Occipital lobe (tissue), 2 donors: ENCODE results near the gene TCF25. TPM values are rescaled to one million over a fixed set of nuclear protein-coding genes. Genes with fewer than 3 reads are reported as not detected.
A peak's percentile ranks its signal among the peaks of the same experiment; 100 is the strongest.
"Not testable (repeated sequence)": the region's sequence is repeated elsewhere in the genome, so short reads cannot be mapped to it uniquely, and the experiment has no call there.

Source experiments
- DNase-seq: peaks from one replicate; lab custom pipeline; 2025; lab: John Stamatoyannopoulos, UW
- total RNA-seq: library from RNA; depleted of rRNA; stranded (reverse); fragments of >200 nt; gene quantifications from one replicate; pipeline ENCODE4 v1.2.3, GENCODE V29; 2014

Gene TCF25
- total RNA-seq, 1 donor from 2014 or later: 136 TPM

DNA sequence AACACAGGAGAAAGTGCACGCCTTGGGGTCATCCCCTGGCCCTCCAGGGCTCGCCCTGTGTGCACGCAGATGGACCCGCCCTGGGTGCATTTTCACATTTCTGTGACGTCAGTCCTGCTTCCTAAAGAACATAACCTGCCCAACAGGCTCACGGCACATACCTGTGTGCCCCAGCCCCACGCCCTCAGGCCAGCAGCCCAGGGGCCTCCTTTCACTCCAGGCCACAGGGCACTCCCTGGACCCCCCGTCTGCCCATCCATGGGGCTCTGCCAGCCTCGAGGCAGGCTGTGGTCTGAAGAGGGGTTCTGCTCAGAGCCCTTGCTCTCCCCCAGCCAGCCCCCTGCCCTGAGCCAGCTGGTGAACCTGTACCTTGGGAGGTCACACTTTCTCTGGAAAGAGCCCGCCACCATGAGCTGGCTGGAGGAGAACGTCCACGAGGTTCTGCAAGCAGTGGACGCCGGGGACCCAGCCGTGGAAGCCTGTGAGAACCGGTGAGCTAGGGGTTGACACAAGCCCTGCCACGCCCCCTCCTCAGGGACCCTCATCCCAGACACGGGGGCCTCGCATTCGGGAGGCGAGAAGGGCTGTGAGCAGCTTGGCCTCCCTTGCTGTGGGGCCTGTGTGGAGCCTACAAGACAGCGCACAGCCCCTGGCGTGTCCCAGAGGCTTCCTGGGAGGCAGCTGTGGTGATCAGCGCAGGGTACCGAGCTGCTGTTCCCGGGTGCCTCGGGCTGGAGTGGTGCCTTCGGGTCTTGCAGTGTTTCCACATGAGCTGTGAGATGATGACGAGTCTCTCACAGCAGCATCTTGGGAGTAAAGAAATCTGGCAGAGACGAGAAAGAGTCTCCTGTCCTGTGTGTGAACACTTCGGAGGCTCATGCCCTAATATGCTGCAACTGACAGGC is 31.5 kb downstream of the TCF25 start:
- DNase-seq: no peak

DNA sequence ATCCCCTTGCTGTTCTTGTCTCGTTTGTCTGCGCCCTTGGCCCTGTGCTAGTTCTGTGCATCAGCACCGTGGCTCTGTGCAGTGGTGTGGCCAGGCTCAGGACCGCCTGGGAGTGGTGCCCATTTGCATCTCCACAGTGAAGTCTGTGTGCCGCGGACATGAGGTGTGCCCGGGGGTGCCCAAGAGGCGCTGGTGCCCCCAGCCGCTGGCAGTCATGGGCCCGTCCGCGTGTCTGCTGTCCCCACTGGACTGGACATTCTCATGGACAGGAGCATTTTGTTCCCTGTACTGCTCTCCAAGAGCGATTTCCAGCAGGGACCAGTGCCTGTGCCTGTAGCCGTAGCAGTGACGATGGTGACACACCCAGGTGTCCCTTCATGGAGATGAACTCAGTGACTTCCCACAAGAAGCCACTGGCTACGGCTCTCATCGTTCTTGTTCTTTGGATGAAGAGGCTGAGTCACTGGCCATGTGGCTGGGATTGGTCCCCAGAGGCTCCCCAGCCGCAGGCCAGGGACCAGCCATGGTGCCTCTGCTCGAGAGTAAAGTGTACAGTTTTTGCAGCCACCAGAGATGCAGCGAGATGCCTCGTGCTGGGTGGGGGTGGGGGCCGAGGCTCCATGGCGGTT is 32.2 kb downstream of the TCF25 start:
- DNase-seq: no peak

DNA sequence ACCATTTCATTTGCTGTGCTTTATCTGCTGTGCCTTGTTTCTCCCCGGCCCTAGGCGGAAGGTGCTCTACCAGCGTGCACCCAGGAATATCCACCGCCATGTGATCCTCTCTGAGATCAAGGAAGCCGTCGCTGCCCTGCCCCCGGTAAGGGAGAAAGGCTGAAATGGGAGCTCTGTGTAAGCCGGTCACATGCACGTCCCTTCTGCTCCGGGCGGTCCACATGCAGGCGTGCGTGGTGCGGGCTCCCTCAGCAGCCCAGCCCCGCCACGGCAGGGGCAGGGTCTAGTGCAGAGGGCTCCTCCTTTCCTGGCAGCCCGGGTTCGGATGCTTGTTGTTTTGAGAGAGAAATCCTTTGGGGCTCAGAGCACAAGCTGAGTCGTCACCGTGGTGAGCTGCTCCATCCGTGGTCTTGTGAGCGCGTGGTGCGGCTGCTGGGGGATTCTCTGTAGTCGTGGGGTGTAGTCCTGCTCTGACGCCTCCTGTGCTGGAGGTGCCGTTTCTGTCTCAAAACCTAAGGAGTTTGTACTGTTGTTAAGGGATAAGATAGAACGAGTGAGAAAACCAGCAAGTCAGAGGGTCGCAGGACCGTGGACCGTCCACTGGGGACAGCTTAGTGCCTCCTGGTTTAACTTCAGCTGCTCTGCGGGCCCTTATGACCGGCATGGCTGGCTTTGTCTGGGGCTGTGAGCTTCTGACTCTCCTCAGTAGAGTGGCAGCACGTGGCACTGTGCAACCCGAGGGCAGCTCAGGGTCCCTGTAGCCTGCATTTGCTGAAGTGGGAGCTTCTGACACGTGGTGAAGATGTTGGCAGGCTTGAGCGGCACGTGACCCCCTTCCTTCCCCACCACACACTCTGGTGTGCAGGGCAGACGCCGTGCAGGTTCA is 33.0 kb downstream of the TCF25 start:
- no peak for DNase-seq

DNA sequence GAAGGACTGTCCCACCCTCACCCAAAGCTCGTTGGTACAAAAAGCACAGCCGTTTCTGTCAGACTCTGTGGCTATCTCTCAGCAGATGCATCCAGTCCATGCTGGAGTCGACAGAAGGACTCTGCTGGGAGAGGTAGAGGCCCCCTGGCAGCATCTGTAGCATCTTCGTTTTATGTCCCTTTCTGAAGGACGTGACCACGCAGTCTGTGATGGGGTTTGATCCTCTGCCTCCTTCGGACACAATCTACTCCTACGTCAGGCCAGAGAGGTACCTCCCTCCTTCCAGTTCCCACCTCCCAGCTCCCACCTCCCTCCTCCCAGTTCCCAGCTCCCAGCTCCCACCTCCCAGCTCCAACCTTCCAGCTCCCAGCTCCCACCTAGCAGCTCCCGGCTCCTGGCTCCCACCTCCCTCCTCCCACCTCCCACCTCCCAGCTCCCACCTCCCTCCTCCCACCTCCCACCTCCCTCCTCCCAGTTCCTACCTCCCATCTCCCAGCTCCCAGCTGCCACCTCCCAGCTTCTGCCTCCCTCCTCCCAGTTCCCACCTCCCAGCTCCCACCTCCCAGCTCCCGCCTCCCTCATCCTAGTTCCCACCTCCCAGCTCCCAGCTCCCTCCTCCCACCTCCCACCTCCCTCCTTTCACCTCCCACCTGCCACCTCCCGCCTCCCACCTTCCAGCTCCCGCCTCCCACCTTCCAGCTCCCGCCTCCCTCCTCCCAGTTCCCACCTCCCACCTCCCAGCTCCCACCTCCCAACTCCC is 33.8 kb downstream of the TCF25 start:
- no peak for DNase-seq

DNA sequence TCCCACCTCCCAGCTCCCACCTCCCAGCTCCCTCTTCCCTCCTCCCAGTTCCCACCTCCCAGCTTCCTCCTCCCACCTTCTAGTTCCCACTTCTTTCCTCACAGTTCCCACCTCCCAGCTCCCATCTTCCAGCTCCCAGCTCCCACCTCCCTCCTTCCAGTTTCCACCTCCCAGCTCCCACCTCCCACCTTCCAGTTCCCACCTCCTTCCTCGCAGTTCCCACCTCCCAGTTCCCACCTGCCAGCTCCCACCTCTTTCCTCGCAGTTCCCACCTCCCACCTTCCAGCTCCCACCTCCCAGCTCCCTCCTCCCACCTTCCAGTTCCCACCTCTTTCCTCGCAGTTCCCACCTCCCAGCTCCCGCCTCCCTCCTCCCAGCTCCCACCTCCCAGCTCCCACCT is 34.8 kb downstream of the TCF25 start:
- no peak for DNase-seq

DNA sequence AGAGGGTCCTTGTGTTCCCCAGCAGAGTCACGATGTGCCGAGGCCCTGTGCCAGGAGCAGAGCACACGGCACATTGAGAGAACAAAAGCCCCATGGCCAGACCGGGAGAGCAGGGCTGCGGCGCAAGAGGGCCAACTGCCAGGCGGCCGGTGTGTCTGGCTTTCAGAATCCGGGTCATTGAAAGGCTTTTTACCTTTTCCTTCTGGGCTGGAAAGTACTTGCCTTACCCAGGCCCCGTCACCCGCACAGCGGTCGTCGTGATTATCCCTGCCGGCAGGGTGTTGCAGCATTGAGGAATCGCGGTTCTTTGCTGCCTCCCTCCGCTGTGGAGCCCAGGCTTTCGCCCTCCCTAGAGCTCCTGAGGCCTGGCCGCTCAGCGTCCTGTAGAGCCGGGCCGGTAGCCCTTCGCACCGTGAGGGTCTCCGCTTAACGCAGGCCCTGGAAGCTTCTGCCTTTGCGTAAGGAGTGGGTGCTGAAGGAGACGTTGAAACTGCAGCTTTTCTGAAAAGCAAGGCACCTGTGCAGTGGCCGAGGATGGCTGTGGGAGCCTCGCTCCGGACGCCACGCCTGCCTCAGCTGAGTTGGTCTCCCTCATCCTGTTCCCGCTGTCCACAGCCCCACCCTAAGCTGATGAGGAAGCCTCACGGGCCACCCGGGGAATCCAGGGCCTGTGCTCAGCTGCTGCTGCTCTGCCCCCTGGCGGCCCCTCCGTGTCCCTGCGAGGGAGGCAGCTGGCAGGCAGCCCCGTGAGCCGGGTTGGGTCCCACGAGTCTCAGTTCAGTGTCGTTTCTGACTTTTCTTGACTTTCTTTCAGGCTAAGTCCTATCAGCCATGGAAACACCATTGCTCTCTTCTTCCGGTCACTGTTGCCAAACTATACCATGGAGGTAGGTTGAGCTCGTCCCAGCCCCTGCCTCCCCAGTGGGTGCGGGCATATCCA is 36.7 kb downstream of the TCF25 start:
- peak; percentile 66 for DNase-seq

DNA sequence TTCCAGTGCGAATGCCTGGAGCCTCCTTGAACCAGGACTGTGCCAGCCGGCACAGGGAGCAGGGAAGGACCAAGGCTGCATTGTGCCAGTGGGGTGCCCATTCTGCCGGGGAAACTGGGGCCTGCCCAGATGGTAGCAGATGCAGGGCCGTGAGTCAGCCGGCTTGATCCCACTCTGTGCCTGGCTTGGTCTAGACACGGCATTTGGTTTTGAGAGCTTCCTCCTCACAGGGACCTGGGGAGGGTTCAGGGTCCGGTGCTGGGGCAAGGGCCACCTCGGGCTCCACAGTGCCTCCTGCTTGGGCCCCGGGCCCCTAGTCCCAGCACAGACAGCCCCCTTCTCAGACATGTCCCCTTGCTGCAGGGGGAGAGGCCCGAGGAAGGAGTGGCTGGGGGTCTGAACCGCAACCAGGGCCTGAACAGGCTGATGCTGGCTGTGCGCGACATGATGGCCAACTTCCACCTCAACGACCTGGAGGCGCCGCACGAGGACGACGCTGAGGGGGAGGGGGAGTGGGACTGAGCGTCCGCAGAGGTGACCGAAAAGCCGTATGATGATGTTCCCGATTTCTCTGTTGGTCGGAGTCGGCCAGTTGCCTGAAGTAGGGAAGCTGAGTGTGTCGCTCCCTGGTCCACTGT is 37.4 kb downstream of the TCF25 start:
- DNase-seq: no peak

DNA sequence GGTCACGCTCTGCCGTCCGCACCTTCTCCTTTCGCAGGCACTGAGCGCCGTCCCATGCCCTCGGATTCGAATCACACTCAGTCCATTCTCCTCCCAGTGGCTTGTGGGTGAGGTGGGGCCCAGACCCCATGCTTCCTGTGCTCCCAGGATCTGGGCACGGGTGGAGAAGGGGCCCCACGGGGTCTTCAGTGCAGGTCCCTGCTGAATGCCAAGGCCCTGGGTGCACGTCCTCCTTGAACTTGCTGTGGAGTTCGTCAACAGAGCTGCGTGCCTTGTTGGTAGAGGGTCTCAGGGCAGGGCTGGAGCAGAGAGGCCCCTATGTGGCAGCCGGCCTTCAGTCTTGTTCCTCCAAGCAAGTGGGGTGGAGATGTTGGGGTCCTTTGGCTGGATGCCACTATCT is 38.0 kb downstream of the TCF25 start:
- DNase-seq: no peak

DNA sequence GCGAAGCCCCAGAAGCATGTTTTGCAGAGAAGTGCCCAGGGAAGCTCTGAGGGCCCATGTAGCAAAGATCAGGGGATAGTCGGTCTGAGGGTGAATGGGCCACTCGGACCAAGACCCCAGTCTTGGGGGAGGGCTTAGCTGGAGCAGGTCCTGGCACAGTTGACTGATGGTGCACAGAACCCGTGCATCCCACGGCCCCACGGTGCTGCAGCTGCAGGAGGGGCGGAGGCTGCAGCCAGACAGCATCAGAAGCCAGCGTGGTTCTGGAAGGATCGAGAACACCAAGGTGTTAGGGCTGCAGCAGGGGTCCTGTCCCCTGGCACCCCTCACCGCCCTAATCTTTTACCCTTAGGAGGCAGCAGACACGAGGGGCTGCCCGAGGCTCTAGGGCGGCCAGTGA is 38.8 kb downstream of the TCF25 start:
- DNase-seq: no peak

DNA sequence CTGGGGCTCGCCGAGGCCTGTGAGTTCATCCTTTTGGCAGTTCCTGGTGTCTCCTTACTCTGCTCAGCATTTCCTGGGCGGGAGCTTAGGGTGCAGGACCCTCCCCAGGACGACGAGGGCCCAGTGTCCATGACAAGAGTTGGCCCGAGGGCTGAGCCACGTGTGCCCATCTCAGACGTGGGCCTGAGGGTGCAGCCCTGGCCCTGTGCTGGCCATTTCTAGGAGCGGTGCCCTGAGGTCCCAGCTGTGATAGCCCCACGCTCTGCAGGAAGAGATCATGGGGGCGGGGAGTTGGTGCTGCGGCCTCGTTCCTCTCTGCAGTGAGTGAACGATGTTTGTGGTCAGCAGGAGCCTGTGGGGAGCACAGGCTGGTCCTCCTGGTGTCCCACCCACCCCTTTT is 39.2 kb downstream of the TCF25 start:
- DNase-seq: no peak

DNA sequence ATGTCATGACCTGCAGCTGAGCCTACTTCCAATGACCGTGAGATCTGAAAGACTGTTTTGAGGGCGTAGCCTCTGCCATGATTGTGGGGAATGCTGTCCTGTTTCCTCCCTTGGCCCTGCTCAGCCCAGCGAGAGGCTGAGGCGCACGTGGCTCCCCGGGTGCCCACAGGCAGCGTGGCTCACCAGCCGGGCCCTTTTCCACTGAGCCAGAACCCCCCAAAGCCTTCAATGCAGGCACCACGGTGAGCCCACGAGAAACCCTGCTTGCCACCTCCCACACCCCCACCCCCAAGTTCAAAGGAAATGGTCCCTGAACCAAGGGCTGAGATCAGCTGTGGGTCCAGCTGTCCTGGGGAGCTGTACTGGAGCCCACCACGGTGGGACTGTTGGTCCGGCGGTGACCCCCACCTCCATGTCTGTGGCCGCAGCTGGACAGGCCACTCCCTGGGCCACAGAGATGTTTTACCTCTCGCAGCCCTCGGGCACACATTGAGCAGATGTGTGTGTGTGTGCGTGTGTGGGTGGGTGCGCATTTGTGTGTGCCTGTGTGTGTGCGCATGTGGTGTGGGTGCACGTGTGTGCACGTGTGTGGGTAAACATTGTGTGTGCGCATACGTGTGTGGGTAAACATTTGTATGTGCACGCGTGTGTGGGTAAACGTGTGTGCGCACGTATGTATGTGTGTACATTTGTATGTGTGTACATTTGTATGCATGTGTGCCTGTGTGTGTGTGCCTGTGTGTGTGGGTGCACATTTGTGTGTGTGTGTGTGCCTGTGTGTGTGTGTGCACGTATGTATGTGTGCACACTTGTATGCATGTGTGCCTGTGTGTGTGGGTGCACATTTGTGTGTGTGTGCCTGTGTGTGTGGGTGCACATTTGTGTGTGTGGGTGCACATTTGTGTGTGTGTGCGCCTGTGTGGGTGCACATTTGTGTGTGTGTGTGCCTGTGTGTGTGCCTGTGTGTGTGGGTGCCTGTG is 40.3 kb downstream of the TCF25 start:
- DNase-seq: no peak

DNA sequence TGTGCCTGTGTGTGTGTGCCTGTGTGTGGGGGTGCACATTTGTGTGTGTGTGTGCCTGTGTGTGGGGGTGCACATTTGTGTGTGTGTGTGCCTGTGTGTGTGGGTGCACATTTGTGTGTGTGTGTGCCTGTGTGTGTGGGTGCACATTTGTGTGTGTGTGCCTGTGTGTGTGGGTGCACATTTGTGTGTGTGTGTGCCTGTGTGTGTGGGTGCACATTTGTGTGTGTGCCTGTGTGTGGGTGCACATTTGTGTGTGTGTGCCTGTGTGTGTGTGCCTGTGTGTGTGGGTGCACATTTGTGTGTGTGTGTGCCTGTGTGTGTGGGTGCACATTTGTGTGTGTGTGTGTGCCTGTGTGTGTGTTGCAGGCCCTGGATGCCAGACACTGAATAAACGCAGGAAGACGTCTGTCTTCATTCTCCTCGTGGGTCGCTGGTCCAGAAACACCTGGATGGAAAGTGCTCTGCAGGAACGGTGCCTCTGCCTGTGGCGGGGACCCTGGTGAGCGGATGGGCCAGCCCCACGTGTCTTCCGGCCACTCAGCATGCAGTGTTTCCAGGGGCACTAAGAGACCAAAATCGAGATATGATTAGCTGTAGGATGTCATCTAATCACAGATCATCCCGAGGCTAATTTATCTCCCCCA is 41.4 kb downstream of the TCF25 start:
- not testable (repeated sequence) for DNase-seq

DNA sequence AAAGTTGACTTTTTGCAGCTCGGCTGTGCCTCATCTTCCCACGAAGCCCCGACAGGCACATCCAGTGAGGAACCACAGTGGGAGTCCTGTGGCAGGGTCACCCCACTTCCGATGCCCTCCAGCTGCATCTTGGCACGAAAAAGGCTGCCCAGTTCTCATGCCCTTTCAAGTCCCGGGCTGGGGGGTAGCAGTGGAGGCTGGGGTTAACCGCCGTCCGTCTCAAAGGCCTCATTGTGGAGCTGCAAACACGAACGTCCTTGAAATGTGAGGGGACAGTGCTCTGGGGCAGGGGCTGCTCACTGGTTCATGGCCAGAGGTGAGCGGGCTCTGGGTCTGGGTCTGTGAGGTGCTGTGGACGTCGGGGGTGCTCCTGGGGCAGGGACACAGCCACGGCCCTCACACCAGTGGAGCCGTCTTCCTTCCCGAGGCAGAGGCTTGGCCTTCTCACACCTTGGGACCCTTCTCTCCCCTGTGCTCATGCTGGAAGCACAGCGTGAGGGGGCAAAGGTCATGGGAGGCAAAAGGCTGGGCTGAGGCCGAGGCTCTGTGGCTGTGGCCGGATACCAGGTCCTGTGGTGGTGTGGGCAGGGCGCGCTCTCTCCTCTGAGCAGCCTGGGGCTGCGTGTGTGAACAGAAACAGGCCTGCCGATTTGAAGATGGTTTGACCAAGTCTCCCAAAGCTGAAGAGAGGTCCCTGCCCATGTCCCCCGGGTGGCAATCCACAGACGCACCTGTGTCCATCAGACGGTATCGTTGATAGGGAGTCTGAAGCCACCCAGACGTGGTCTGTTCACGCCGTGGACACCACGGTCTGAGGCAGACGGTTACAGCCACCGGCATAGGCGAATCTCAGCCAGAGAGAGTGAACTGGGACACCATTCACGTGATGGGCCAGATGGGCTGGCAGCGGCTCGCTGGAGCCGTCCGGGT is 42.2 kb downstream of the TCF25 start:
- no peak for DNase-seq

DNA sequence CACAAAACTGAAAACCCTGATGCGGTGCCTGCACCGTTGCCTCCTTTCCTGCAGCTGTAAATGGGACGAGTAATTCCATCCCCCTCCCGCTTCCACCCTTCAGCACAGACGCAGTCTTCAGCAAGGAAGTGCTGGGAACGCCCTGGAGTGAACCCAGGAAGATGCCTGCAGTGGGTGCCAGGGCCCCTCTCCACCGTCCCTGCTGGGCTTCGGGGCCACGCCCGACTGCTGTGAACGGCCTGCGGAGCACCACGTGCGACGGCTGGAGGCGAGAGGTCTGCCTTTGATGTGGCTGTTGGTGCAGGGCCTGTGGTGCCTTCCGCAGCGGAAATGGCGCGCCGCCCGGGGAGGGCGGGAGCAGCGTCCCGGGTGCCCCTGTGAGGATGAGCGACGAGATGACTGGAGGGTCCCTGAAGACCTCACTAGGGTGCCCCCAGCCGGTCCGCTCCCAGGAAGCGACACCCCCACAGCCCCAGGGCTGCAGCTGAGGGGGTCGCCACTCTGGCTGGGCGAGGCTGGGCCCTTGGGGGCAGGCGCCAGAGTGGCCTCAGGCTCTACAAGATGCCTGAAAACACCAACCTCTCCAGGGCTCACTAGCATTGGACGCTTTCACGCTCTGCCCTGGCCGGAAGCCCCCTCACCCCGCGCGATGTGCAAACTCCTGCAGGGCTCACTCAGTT is 44.5 kb downstream of the TCF25 start:
- DNase-seq: peak; percentile 43

DNA sequence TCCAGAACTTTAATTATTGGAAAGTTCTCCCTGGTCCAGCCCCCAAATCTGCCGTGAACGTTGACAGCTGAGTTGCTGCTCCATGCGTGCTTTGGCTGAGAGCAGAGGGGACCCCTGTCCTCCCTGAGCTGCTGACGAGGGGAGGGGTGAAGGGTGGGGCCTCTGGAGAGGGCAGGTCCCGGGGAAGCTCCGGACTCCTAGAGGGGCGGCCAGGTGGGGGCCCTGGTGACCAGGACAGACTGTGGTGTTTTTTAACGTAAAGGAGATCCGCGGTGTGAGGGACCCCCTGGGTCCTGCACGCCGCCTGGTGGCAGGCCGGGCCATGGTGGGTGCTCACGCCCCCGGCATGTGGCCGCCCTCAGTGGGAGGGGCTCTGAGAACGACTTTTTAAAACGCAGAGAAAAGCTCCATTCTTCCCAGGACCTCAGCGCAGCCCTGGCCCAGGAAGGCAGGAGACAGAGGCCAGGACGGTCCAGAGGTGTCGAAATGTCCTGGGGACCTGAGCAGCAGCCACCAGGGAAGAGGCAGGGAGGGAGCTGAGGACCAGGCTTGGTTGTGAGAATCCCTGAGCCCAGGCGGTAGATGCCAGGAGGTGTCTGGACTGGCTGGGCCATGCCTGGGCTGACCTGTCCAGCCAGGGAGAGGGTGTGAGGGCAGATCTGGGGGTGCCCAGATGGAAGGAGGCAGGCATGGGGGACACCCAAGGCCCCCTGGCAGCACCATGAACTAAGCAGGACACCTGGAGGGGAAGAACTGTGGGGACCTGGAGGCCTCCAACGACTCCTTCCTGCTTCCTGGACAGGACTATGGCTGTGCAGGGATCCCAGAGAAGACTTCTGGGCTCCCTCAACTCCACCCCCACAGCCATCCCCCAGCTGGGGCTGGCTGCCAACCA is 45.3 kb downstream of the TCF25 start, which contains the start of gene MC1R:
Gene MC1R, plus strand, starts transcription at position 410 of the 895 bp plus-strand sequence. Its CDS starts 397 bp downstream, at position 807.
- no peak for DNase-seq
